ENCODE data around the gene PBX4.

PBX4 gene

GRCh38 chr19:19515642-19516519 is 102.6 kb downstream of the PBX4 start, which contains the start of gene NDUFA13 (continued):
- TF ChIP-seq ZBTB11 (tag by site-specific recombination; conservative IDR thresholded peaks at IDR 0.05; ENCODE audit: low read depth) (peak; percentile 97), ZNF324 (tag by site-specific recombination; IDR thresholded peaks at IDR 0.05) (peak; percentile 55; the same call in 1 of the 2 replicates), ZNF518A (tag by site-specific recombination; conservative IDR thresholded peaks at IDR 0.05; ENCODE audit: low read depth) (peak; percentile 54; the same call in 1 of the 2 replicates), ZNF645 (tag by site-specific recombination; IDR thresholded peaks at IDR 0.05) (no peak), ZEB2 (tag by site-specific recombination; IDR thresholded peaks at IDR 0.05) (0 out of 2 replicates have a peak, but pooled peaks have one; percentile 36), ZNF221 (tag by site-specific recombination; IDR thresholded peaks at IDR 0.05; ENCODE audit: borderline replicate concordance) (no peak), ATF2 (tag by site-specific recombination; IDR thresholded peaks at IDR 0.05; ENCODE audit: low read depth) (no peak), ZNF416 (tag by site-specific recombination; IDR thresholded peaks at IDR 0.05) (no peak), ZNF600 (tag by site-specific recombination; IDR thresholded peaks at IDR 0.05) (peak; percentile 65), ZBTB48 (tag by site-specific recombination; IDR thresholded peaks at IDR 0.05) (peak; percentile 71; the same call in 1 of the 2 replicates), OSR2 (tag by site-specific recombination; IDR thresholded peaks at IDR 0.05) (no peak), ZNF654 (tag by site-specific recombination; IDR thresholded peaks at IDR 0.05; ENCODE audit: low read depth) (no peak), KLF7 (tag by site-specific recombination; IDR thresholded peaks at IDR 0.05; ENCODE audit: borderline replicate concordance) (no peak), ZNF350 (tag by site-specific recombination; IDR thresholded peaks at IDR 0.05) (no peak), ZNF785 (tag by site-specific recombination; IDR thresholded peaks at IDR 0.05) (no peak), ZNF660 (tag by site-specific recombination; IDR thresholded peaks at IDR 0.05) (no peak), ZNF544 (tag by site-specific recombination; IDR thresholded peaks at IDR 0.05) (no peak), ZNF639 (tag by site-specific recombination; IDR thresholded peaks at IDR 0.05) (peak; percentile 81), ZNF37A (tag by site-specific recombination; IDR thresholded peaks at IDR 0.05) (no peak), ZNF561 (tag by site-specific recombination; IDR thresholded peaks at IDR 0.05; ENCODE audit: borderline replicate concordance) (peak; percentile 27; the same call in 1 of the 2 replicates), ZNF692 (tag by site-specific recombination; IDR thresholded peaks at IDR 0.05) (peak; percentile 82), PATZ1 (tag by site-specific recombination; IDR thresholded peaks at IDR 0.05) (peak; percentile 34; the same call in 1 of the 2 replicates)
